ENCODE results near the gene TRAPPC2L. TPM values are rescaled to one million over a fixed set of nuclear protein-coding genes. Genes with fewer than 3 reads are reported as not detected.

TRAPPC2L gene
- total and polyA plus RNA-seq, 2 experiments from 2014 or later = 58.7 to 215 TPM

GRCh38 chr16:88824256-88825077 is 32.5 kb upstream of the TRAPPC2L start:
- WGBS (ENCODE audit: low lambda C conversion rate, missing lambda C conversion rate) = 95% methylated on average over 32 of the region's 33 CpGs
- H3K27me3 ChIP-seq = no peaks in the 10 kb centered on the region
- H3K9me3 ChIP-seq (ENCODE audit: low read depth) = no peaks in the 10 kb centered on the region
- H4K20me1 ChIP-seq (ENCODE audit: insufficient read depth, poor library complexity, severe bottlenecking) = no peaks in the 10 kb centered on the region
- H3K79me2 ChIP-seq = no peaks in the 10 kb centered on the region
- peaks cover 3% of the 10 kb centered on the region for H3K4me1 ChIP-seq (ENCODE audit: insufficient read depth)
- TF ChIP-seq EZH2phosphoT487 (IDR thresholded peaks at IDR 0.05; ENCODE audit: low read depth, severe bottlenecking, unreplicated experiment) = no peak
- no peak for TF ChIP-seq EZH2 (IDR thresholded peaks at IDR 0.05; ENCODE audit: borderline replicate concordance)
- no peak for TF ChIP-seq CTCF (IDR thresholded peaks at IDR 0.05; ENCODE audit: poor library complexity)
- H3K9me2 ChIP-seq (replicated peaks; ENCODE audit: insufficient read depth) = no peaks in the 10 kb centered on the region
- no peaks in the 10 kb centered on the region for H3K36me3 ChIP-seq (replicated peaks; ENCODE audit: insufficient read depth, low read depth)
- no peak overlapping the region for H3K27ac ChIP-seq
- H3K4me2 ChIP-seq = no peak overlapping the region
- no peak overlapping the region for H3K4me3 ChIP-seq
- H2AFZ ChIP-seq = no peak overlapping the region
- no peak for DNase-seq (ENCODE audit: low spot score)

GRCh38 chr16:88825146-88825545 is 31.8 kb upstream of the TRAPPC2L start:
- Histone ChIP-seq H3K4me3 (no peak overlapping the region), H3K9me3 (ENCODE audit: low read depth) (no peaks in the 10 kb centered on the region), H3K79me2 (no peaks in the 10 kb centered on the region), H3K9me2 (replicated peaks; ENCODE audit: insufficient read depth) (no peaks in the 10 kb centered on the region), H3K4me2 (no peak overlapping the region), H4K20me1 (ENCODE audit: insufficient read depth, poor library complexity, severe bottlenecking) (no peaks in the 10 kb centered on the region), H3K27me3 (no peaks in the 10 kb centered on the region), H2AFZ (no peak overlapping the region), H3K4me1 (ENCODE audit: insufficient read depth) (peaks cover 4% of the 10 kb centered on the region), H3K27ac (no peak overlapping the region), H3K36me3 (replicated peaks; ENCODE audit: insufficient read depth, low read depth) (no peaks in the 10 kb centered on the region)
- no CpG with 5 or more reads among the region's 12 CpGs for WGBS (ENCODE audit: low lambda C conversion rate, missing lambda C conversion rate)
- TF ChIP-seq EZH2 (IDR thresholded peaks at IDR 0.05; ENCODE audit: borderline replicate concordance) (no peak), EZH2phosphoT487 (IDR thresholded peaks at IDR 0.05; ENCODE audit: low read depth, severe bottlenecking, unreplicated experiment) (no peak), CTCF (IDR thresholded peaks at IDR 0.05; ENCODE audit: poor library complexity) (no peak)
- no peak for DNase-seq (ENCODE audit: low spot score)

GRCh38 chr16:88826070-88826840 is 30.7 kb upstream of the TRAPPC2L start:
- Histone ChIP-seq H3K4me3 (no peak overlapping the region), H3K4me2 (no peak overlapping the region), H2AFZ (no peak overlapping the region), H3K4me1 (ENCODE audit: insufficient read depth) (peaks cover 4% of the 10 kb centered on the region), H3K36me3 (replicated peaks; ENCODE audit: insufficient read depth, low read depth) (no peaks in the 10 kb centered on the region), H4K20me1 (ENCODE audit: insufficient read depth, poor library complexity, severe bottlenecking) (no peaks in the 10 kb centered on the region), H3K27ac (no peak overlapping the region), H3K9me2 (replicated peaks; ENCODE audit: insufficient read depth) (no peaks in the 10 kb centered on the region), H3K27me3 (no peaks in the 10 kb centered on the region), H3K9me3 (ENCODE audit: low read depth) (no peaks in the 10 kb centered on the region), H3K79me2 (no peaks in the 10 kb centered on the region)
- WGBS (ENCODE audit: low lambda C conversion rate, missing lambda C conversion rate) = 93% methylated on average over 14 of the region's 26 CpGs
- DNase-seq (ENCODE audit: low spot score) = no peak
- TF ChIP-seq CTCF (IDR thresholded peaks at IDR 0.05; ENCODE audit: poor library complexity) = no peak
- TF ChIP-seq EZH2phosphoT487 (IDR thresholded peaks at IDR 0.05; ENCODE audit: low read depth, severe bottlenecking, unreplicated experiment) = no peak

Data from hepatocyte (in vitro differentiated cells).